ENCODE measurements around the gene PDGFD. TPM values are rescaled to one million over a fixed set of nuclear protein-coding genes. Genes with fewer than 3 reads are reported as not detected.

The PDGFD gene
- total and polyA plus RNA-seq, 2 experiments from 2014 or later, result 100 to 105 TPM

DNA sequence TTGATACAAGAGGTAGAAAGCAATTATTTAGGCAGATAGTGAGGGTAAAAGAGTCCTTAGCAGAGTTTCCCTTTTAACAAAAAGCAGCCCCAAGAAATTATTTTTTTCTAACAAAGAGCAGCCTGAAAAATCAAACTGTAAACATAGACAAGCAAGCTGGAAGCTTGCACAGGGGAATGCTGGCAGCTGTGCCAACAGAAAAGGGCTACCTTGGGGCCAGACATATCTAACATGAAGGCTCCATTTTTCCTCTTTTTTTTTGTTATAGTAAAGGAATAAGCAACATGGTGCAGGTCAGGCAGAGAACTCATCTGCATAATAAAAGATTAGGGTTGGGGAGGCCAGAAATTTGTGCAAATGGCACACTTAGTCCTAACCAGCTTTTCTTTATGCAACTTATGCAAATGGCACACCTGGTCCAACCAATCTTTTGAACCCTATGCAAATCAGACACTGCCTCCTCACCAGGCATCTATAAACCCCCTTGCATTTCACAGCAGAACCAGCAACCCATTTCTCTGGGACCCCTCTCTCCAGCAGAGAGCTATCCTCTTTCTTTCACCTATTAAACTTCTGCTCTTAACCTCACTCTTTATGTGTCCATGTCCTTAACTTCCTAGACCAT, 41.8 kb downstream of the PDGFD start:
- no peaks in the 10 kb centered on the region for H3K36me3 ChIP-seq
- no peaks in the 10 kb centered on the region for H3K27me3 ChIP-seq
- no peak overlapping the region for H3K27ac ChIP-seq
- no peak overlapping the region for H3K4me3 ChIP-seq
- no peaks in the 10 kb centered on the region for H3K9me3 ChIP-seq (ENCODE audit: low read depth)
- TF ChIP-seq, protein P1, sequence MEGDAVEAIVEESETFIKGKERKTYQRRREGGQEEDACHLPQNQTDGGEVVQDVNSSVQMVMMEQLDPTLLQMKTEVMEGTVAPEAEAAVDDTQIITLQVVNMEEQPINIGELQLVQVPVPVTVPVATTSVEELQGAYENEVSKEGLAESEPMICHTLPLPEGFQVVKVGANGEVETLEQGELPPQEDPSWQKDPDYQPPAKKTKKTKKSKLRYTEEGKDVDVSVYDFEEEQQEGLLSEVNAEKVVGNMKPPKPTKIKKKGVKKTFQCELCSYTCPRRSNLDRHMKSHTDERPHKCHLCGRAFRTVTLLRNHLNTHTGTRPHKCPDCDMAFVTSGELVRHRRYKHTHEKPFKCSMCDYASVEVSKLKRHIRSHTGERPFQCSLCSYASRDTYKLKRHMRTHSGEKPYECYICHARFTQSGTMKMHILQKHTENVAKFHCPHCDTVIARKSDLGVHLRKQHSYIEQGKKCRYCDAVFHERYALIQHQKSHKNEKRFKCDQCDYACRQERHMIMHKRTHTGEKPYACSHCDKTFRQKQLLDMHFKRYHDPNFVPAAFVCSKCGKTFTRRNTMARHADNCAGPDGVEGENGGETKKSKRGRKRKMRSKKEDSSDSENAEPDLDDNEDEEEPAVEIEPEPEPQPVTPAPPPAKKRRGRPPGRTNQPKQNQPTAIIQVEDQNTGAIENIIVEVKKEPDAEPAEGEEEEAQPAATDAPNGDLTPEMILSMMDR (IDR thresholded peaks at IDR 0.05; ENCODE audit: low read depth, low read length), result no peak
- DNase-seq (ENCODE audit: low read depth in 1 of 2, low spot score in 1 of 2), result no peak
- peaks cover 36% of the 10 kb centered on the region for H3K4me1 ChIP-seq (ENCODE audit: low read depth)

DNA sequence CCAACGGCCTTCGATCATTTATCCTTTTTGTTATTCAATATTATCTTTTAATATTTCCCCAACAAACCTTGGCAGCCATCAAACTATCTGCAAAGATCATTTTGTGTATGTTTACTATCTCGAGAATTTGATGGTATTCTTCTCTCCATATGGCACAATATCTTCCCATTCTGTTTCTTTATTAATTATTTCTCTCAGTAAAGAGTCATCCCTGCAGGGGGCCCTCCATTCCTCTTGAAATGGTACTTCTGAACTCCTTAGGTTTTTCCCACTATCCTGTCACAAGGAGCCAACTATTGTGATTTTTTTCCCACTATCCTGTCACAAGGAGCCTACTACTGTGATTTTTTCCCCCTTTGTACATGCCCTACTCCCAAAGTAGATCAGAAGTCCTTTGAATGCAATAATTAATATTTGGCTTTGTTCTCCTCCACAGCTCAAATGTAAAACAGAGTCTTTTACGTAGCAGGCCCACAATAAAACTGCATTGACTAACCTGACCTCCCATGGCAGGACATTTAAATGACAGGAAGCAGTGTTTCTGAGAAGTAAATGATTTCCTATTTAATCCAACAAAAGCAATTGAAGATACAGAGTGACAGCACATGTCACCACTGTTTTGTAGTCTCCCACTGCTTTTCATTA, 43.3 kb downstream of the PDGFD start:
- Histone ChIP-seq H3K27ac (peak overlapping the region; percentile 50), H3K9me3 (ENCODE audit: low read depth) (no peaks in the 10 kb centered on the region), H3K4me3 (no peak overlapping the region), H3K36me3 (no peaks in the 10 kb centered on the region), H3K27me3 (no peaks in the 10 kb centered on the region), H3K4me1 (ENCODE audit: low read depth) (peaks cover 30% of the 10 kb centered on the region)
- DNase-seq (ENCODE audit: low read depth in 1 of 2, low spot score in 1 of 2), result no peak
- TF ChIP-seq, protein P1 (IDR thresholded peaks at IDR 0.05; ENCODE audit: low read depth, low read length), result no peak

DNA sequence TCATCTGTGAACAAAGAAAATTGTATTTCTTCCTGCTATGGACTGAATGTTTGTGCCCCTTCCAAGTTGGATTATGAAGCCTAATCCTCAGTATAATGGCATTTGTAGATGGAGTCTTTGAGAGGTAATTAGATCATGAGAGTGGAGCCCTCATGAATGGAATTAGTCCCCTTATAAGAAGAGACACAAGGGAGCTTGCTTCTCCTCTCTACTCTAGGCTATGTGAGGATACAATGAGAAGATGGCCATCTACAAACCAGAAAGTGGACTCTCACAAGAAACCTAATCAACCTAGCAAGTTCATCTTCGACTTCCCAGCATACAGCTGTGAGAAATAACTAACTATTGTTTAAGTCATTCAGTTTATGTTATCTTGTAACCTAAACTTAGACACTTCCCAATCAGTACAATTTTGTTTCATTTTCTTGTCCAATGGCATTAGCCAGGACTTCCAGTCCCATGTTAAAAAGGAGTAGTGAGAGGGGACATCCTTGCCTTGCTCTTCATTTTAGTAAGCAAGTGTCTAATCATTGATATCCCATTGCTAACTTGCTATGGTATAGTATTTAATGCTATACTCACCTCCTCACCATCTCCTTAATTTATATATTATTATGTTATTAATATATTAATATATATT, 45.7 kb downstream of the PDGFD start:
- Histone ChIP-seq H3K4me3 (no peak overlapping the region), H3K9me3 (ENCODE audit: low read depth) (no peaks in the 10 kb centered on the region), H3K27ac (no peak overlapping the region), H3K27me3 (no peaks in the 10 kb centered on the region), H3K36me3 (no peaks in the 10 kb centered on the region), H3K4me1 (ENCODE audit: low read depth) (peaks cover 6% of the 10 kb centered on the region)
- DNase-seq (ENCODE audit: low read depth in 1 of 2, low spot score in 1 of 2), result no peak
- TF ChIP-seq, protein P1 (IDR thresholded peaks at IDR 0.05; ENCODE audit: low read depth, low read length), result no peak

DNA sequence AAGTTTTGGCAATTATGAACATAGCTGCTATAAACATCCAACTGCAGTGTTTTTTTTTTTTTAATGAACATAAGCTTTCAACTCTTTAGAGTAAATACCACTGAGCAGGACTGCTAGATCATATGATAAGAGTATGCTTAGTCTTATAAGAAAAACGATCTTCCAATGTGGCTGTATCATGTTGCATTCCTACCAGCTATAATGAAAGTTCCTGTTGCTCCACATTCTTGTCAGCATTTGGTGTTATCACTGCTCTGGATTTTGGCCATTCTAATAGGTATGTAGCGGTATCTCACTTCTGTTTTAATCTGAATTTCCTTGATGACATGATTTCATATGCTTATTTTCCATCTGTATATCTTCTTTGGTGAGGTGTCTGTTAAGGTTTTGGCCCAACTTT, 50.4 kb downstream of the PDGFD start:
- Histone ChIP-seq H3K9me3 (ENCODE audit: low read depth) (no peaks in the 10 kb centered on the region), H3K4me1 (ENCODE audit: low read depth) (peaks cover 10% of the 10 kb centered on the region), H3K36me3 (no peaks in the 10 kb centered on the region), H3K4me3 (no peak overlapping the region), H3K27me3 (no peaks in the 10 kb centered on the region), H3K27ac (no peak overlapping the region)
- DNase-seq (ENCODE audit: low read depth in 1 of 2, low spot score in 1 of 2), result no peak
- TF ChIP-seq, protein P1 (IDR thresholded peaks at IDR 0.05; ENCODE audit: low read depth, low read length), result no peak

DNA sequence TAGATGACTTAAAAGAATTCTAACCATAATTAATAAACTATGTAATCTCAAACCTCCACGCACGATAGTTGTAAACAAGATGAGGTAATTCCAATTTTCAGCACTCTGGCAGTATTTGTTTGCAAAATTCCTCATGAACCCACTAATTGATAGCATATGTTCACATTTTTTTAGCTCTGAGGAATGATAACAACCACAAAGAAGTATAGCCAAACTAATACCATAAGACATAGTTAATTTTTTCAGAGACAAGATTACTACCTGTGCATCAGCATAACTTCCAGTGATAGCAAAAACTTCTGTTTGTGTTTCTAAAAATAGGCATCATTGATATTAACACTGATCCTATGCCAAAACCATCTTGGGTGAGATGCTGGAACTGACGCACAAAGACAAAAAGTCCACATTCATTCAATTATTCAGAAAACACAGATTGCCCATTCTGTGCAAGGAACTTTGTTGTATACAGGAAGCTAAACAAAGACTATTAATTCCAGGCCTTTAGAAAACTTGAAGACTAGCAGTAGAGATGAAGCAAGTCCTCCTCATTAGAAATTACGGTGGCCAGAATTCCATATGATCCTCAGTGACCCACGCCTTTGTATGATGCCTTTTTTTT, 57.7 kb downstream of the PDGFD start:
- Histone ChIP-seq H3K36me3 (no peaks in the 10 kb centered on the region), H3K27ac (no peak overlapping the region), H3K4me3 (no peak overlapping the region), H3K4me1 (ENCODE audit: low read depth) (peaks cover 10% of the 10 kb centered on the region), H3K27me3 (no peaks in the 10 kb centered on the region), H3K9me3 (ENCODE audit: low read depth) (no peaks in the 10 kb centered on the region)
- TF ChIP-seq, protein P1 (IDR thresholded peaks at IDR 0.05; ENCODE audit: low read depth, low read length), result no peak
- DNase-seq (ENCODE audit: low read depth in 1 of 2, low spot score in 1 of 2), result peak in 1 of 2 donors; percentile 62

Measured in cardiac muscle cell (in vitro differentiated cells and primary cell).